ENCODE measurements around the gene ALLC.

The ALLC gene

DNA sequence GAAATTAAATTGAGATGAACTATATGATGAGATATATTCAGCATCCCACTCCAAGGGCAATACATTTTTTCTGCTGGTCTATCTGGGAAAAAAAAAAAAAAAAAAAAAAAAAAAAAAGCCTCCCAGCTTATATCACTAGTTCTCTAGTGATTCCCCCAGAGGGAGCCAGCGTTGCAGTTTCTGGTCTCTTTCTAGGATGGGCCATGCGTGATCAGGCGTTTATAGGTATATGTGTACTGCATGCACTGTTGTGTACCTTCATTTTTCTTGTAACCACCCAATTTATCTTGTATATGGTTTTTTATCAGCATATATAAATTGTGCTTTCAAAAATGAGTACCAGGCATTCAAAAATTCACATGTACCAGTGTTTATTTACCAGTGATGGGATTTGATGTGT, 80.5 kb downstream of the ALLC start:
- no peaks in the 10 kb centered on the region for H3K36me3 ChIP-seq (ENCODE audit: insufficient read depth, low read length)
- no peak overlapping the region for H3K4me3 ChIP-seq (ENCODE audit: low read depth in 1 of 2, low read length in 2 of 2)
- H3K79me2 ChIP-seq (ENCODE audit: insufficient read depth, low read length): no peaks in the 10 kb centered on the region
- H3K9ac ChIP-seq (ENCODE audit: low read depth, low read length): no peak overlapping the region
- no peak overlapping the region for H2AFZ ChIP-seq (ENCODE audit: low read depth, low read length)
- TF ChIP-seq, protein P1, sequence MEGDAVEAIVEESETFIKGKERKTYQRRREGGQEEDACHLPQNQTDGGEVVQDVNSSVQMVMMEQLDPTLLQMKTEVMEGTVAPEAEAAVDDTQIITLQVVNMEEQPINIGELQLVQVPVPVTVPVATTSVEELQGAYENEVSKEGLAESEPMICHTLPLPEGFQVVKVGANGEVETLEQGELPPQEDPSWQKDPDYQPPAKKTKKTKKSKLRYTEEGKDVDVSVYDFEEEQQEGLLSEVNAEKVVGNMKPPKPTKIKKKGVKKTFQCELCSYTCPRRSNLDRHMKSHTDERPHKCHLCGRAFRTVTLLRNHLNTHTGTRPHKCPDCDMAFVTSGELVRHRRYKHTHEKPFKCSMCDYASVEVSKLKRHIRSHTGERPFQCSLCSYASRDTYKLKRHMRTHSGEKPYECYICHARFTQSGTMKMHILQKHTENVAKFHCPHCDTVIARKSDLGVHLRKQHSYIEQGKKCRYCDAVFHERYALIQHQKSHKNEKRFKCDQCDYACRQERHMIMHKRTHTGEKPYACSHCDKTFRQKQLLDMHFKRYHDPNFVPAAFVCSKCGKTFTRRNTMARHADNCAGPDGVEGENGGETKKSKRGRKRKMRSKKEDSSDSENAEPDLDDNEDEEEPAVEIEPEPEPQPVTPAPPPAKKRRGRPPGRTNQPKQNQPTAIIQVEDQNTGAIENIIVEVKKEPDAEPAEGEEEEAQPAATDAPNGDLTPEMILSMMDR (IDR thresholded peaks at IDR 0.05; ENCODE audit: borderline replicate concordance, extremely low read depth, low read length, poor library complexity, severe bottlenecking): peak; percentile 16
- TF ChIP-seq EZH2 (IDR thresholded peaks at IDR 0.05; ENCODE audit: borderline replicate concordance, low read depth, low read length, severe bottlenecking): no peak
- H3K27ac ChIP-seq (ENCODE audit: low read length): no peak overlapping the region
- DNase-seq (peak; percentile 19), ATAC-seq (ENCODE audit: insufficient read depth, low read depth) (no peak)
- H3K27me3 ChIP-seq (ENCODE audit: insufficient read depth, low read length, poor library complexity): peaks cover 3% of the 10 kb centered on the region
- H4K20me1 ChIP-seq (ENCODE audit: insufficient read depth, low read length): no peaks in the 10 kb centered on the region
- H3K4me2 ChIP-seq (ENCODE audit: insufficient read depth, low read length): no peak overlapping the region
- H3K9me3 ChIP-seq (ENCODE audit: insufficient read depth, low read length, severe bottlenecking): no peaks in the 10 kb centered on the region
- no peaks in the 10 kb centered on the region for H3K4me1 ChIP-seq (ENCODE audit: insufficient read depth, low read length)

DNA sequence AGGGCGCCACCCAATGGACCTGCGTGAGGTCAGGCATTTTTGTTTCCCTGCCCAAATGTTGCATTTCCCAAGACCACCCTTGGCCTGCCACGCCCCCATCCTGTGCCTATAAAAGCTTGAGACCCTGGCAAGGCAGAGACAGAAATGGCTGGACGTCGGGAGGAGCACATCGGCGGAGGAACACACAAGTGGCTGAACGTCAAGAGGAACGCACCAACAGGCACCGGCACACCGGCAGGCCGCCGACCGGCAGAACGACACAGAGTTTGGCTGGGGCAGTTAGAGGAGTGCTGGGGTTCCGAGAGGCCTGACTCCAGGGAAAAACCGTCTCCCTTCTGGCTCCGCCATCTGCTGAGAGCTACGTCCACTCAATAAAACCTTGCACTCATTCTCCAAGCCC, 81.3 kb downstream of the ALLC start:
- H3K27me3 ChIP-seq (ENCODE audit: insufficient read depth, low read length, poor library complexity): no peaks in the 10 kb centered on the region
- H3K4me1 ChIP-seq (ENCODE audit: insufficient read depth, low read length): no peaks in the 10 kb centered on the region
- H2AFZ ChIP-seq (ENCODE audit: low read depth, low read length): no peak overlapping the region

DNA sequence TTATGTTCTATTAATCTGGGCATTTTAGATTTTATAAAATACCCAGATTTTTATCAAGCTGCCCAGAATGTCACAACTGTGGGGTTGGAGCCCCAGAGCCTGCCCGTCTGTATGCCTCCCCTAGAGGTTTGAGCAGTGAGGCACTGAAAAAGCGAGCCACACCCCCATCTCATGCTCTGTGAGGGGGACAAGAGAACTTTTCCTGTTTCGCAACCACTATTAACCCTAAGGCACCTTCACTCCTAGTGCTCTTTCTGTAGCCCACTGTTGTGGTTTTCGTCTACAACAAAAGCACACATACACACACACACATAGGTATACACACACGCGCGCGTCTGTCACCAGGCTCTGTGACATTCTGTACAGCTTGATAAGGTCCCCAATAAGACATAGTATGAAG, 83.4 kb downstream of the ALLC start:
- DNase-seq: peak; percentile 5
- Histone ChIP-seq H3K9ac (ENCODE audit: low read depth, low read length) (no peak overlapping the region), H4K20me1 (ENCODE audit: insufficient read depth, low read length) (no peaks in the 10 kb centered on the region), H3K4me1 (ENCODE audit: insufficient read depth, low read length) (no peaks in the 10 kb centered on the region), H3K36me3 (ENCODE audit: insufficient read depth, low read length) (no peaks in the 10 kb centered on the region), H2AFZ (ENCODE audit: low read depth, low read length) (no peak overlapping the region), H3K27me3 (ENCODE audit: insufficient read depth, low read length, poor library complexity) (no peaks in the 10 kb centered on the region), H3K79me2 (ENCODE audit: insufficient read depth, low read length) (no peaks in the 10 kb centered on the region), H3K4me3 (ENCODE audit: low read depth in 1 of 2, low read length in 2 of 2) (no peak overlapping the region), H3K27ac (ENCODE audit: low read length) (no peak overlapping the region), H3K4me2 (ENCODE audit: insufficient read depth, low read length) (no peak overlapping the region), H3K9me3 (ENCODE audit: insufficient read depth, low read length, severe bottlenecking) (no peaks in the 10 kb centered on the region)
- TF ChIP-seq EZH2 (IDR thresholded peaks at IDR 0.05; ENCODE audit: borderline replicate concordance, low read depth, low read length, severe bottlenecking): no peak
- TF ChIP-seq, protein P1 (IDR thresholded peaks at IDR 0.05; ENCODE audit: borderline replicate concordance, extremely low read depth, low read length, poor library complexity, severe bottlenecking): no peak
- ATAC-seq (ENCODE audit: insufficient read depth, low read depth): peak; percentile 39; the same call in 1 of the 3 replicates

More for the DNA sequence above, 81.3 kb downstream of the ALLC start:
- H4K20me1 ChIP-seq (ENCODE audit: insufficient read depth, low read length): no peaks in the 10 kb centered on the region
- H3K9me3 ChIP-seq (ENCODE audit: insufficient read depth, low read length, severe bottlenecking): no peaks in the 10 kb centered on the region
- no peak overlapping the region for H3K9ac ChIP-seq (ENCODE audit: low read depth, low read length)
- H3K4me3 ChIP-seq (ENCODE audit: low read depth in 1 of 2, low read length in 2 of 2): no peak overlapping the region
- no peaks in the 10 kb centered on the region for H3K79me2 ChIP-seq (ENCODE audit: insufficient read depth, low read length)
- TF ChIP-seq EZH2 (IDR thresholded peaks at IDR 0.05; ENCODE audit: borderline replicate concordance, low read depth, low read length, severe bottlenecking): no peak
- TF ChIP-seq, protein P1 (IDR thresholded peaks at IDR 0.05; ENCODE audit: borderline replicate concordance, extremely low read depth, low read length, poor library complexity, severe bottlenecking): no peak
- no peak overlapping the region for H3K4me2 ChIP-seq (ENCODE audit: insufficient read depth, low read length)
- DNase-seq (no peak), ATAC-seq (ENCODE audit: insufficient read depth, low read depth) (no peak)
- H3K36me3 ChIP-seq (ENCODE audit: insufficient read depth, low read length): no peaks in the 10 kb centered on the region
- H3K27ac ChIP-seq (ENCODE audit: low read length): no peak overlapping the region
